Urinary bladder (tissue), 2 donors: ENCODE measurements around the gene SMTNL2. TPM values are rescaled to one million over a fixed set of nuclear protein-coding genes. Genes with fewer than 3 reads are reported as not detected.

Experiments used
- polyA plus RNA-seq: library from polyadenylated mRNA; stranded (reverse); fragments of 200-250 nt; gene quantifications from one replicate; pipeline ENCODE4 v1.2.3, GENCODE V29; 2013
- small RNA-seq: library from RNA; depleted of rRNA; stranded (forward); fragments of <200 nt; gene quantifications from one replicate; pipeline ENCODE3, GENCODE V24; 2014
- total RNA-seq: library from RNA; depleted of rRNA; stranded (reverse); fragments of >200 nt; gene quantifications from one replicate; pipeline ENCODE4 v1.2.3, GENCODE V29; 2014
- donor health status: healthy.

The SMTNL2 gene
- total and polyA plus RNA-seq, 2 donors = 5.0 to 8.0 TPM

Small RNA genes within 50 kb of the gene (small RNA-seq; reads per million reads assigned to genes)
- not detected for gene RNU6-955P

Other genes starting within 250 kb of the SMTNL2 start
- gene UBE2G1, start 217.9 kb upstream of the SMTNL2 start, total RNA-seq = 39.5 TPM
- gene UBE2G1, start 217.9 kb upstream of the SMTNL2 start, polyA plus RNA-seq = 56.8 TPM
- gene SPNS3, start 150.6 kb upstream of the SMTNL2 start, total RNA-seq = 0.16 TPM
- 0.46 TPM for gene SPNS3, start 150.6 kb upstream of the SMTNL2 start, polyA plus RNA-seq
- gene SPNS2, start 85.6 kb upstream of the SMTNL2 start, total RNA-seq = 7.5 TPM
- 28.2 TPM for gene SPNS2, start 85.6 kb upstream of the SMTNL2 start, polyA plus RNA-seq
- 20.7 TPM for gene MYBBP1A, start 29.1 kb upstream of the SMTNL2 start, total RNA-seq
- 29.8 TPM for gene MYBBP1A, start 29.1 kb upstream of the SMTNL2 start, polyA plus RNA-seq
- gene GGT6, start 24.0 kb upstream of the SMTNL2 start, total RNA-seq = 13.0 TPM
- gene GGT6, start 24.0 kb upstream of the SMTNL2 start, polyA plus RNA-seq = 11.5 TPM
- gene ALOX15, start 57.1 kb downstream of the SMTNL2 start, total RNA-seq = 2.6 TPM
- gene ALOX15, start 57.1 kb downstream of the SMTNL2 start, polyA plus RNA-seq = 0.06 TPM
- gene PELP1, start 119.6 kb downstream of the SMTNL2 start, total RNA-seq = 36.4 TPM
- gene PELP1, start 119.6 kb downstream of the SMTNL2 start, polyA plus RNA-seq = 29.5 TPM
- gene ARRB2, start 126.1 kb downstream of the SMTNL2 start, total RNA-seq = 8.5 TPM
- gene ARRB2, start 126.1 kb downstream of the SMTNL2 start, polyA plus RNA-seq = 26.3 TPM
- 13.1 TPM for gene MED11, start 146.9 kb downstream of the SMTNL2 start, total RNA-seq
- gene MED11, start 146.9 kb downstream of the SMTNL2 start, polyA plus RNA-seq = 31.7 TPM
- 0.42 TPM for gene ZMYND15, start 155.3 kb downstream of the SMTNL2 start, total RNA-seq
- gene ZMYND15, start 155.3 kb downstream of the SMTNL2 start, polyA plus RNA-seq = 0.60 TPM
- 3.2 TPM for gene CXCL16, start 155.4 kb downstream of the SMTNL2 start, total RNA-seq
- 14.3 TPM for gene CXCL16, start 155.4 kb downstream of the SMTNL2 start, polyA plus RNA-seq
- gene TM4SF5, start 187.4 kb downstream of the SMTNL2 start, total RNA-seq = not detected
- 0.18 TPM for gene TM4SF5, start 187.4 kb downstream of the SMTNL2 start, polyA plus RNA-seq
- gene VMO1, start 201.8 kb downstream of the SMTNL2 start, total RNA-seq = 0.95 TPM
- 2.4 TPM for gene VMO1, start 201.8 kb downstream of the SMTNL2 start, polyA plus RNA-seq
- not detected for gene GLTPD2, start 204.4 kb downstream of the SMTNL2 start, total RNA-seq
- 0.10 TPM for gene GLTPD2, start 204.4 kb downstream of the SMTNL2 start, polyA plus RNA-seq
- 60.5 TPM for gene PSMB6, start 211.6 kb downstream of the SMTNL2 start, total RNA-seq
- 214 TPM for gene PSMB6, start 211.6 kb downstream of the SMTNL2 start, polyA plus RNA-seq
- gene PLD2, start 222.6 kb downstream of the SMTNL2 start, total RNA-seq = 23.6 TPM
- 21.7 TPM for gene PLD2, start 222.6 kb downstream of the SMTNL2 start, polyA plus RNA-seq
- gene MINK1, start 248.8 kb downstream of the SMTNL2 start, total RNA-seq = 29.9 TPM
- gene MINK1, start 248.8 kb downstream of the SMTNL2 start, polyA plus RNA-seq = 45.2 TPM